Mucosa of descending colon (tissue), 3 donors: ENCODE data around the gene MCF2L. TPM values are rescaled to one million over a fixed set of nuclear protein-coding genes. Genes with fewer than 3 reads are reported as not detected.

Source experiments
- ATAC-seq: fragments of 200-7000 bp; cut with Tn5 transposase; one replicate; pipeline ENCODE4 v1.9.1; 2020; ENCODE audit warnings: mild to moderate bottlenecking, moderate library complexity
- DNase-seq, 3 donors: peaks; one replicate each; pipeline ENCODE4 v3.0.0-alpha.2; 2020
- H3K36me3 ChIP-seq: fragments of 200-600 bp; one replicate; pipeline ENCODE4 v1.8.0; 2021; ENCODE audit warnings: low read depth, mild to moderate bottlenecking
- H3K4me1 ChIP-seq: fragments of 200-600 bp; one replicate; pipeline ENCODE4 v1.8.0; 2021; ENCODE audit warnings: low read depth, mild to moderate bottlenecking
- H3K4me3 ChIP-seq: fragments of 200-600 bp; one replicate; pipeline ENCODE4 v1.8.0; 2021; ENCODE audit warnings: mild to moderate bottlenecking
- H3K9me3 ChIP-seq: fragments of 200-600 bp; one replicate; pipeline ENCODE4 v1.8.0; 2021; ENCODE audit warnings: mild to moderate bottlenecking
- intact Hi-C, 2 donors: fragments of 100-400 bp; cut with DNase I in 1 of 2; cut with micrococcal nuclease in 1 of 2; formaldehyde crosslinking; loops; one replicate each; pipeline versions ENCODE4 v1.11.0 to v1.11.1; 2022; cut with DNase I, micrococcal nuclease
- total RNA-seq, 3 donors: library from RNA; stranded (reverse); fragmentation: NEBNext Ultra II Directional in 2 of 3; extraction: Animal tissue kit (Norgen Biotek cat#: 25700) in 2 of 3; gene quantifications; one replicate each; pipeline versions ENCODE4 v1.2.1 to v1.2.4, GENCODE V29; 2021 to 2023
- TF ChIP-seq, protein P1 (sequence below): fragments of 200-600 bp; IDR thresholded peaks from one replicate; pipeline ENCODE4 v1.8.0; 2022; ENCODE audit warnings: antibody characterized with exemption, mild to moderate bottlenecking
- donor health status: DM: no; HTN: no; CAD: no; lungs with moderate emphysema.
- donor health status: DM: no; HTN: no; CAD: no.
- donor health status: DM: no; HTN: yes; CAD: no.

MCF2L gene
- total RNA-seq, 3 donors from 2014 or later: 53.9 to 109 (median 95.4) TPM

DNA sequence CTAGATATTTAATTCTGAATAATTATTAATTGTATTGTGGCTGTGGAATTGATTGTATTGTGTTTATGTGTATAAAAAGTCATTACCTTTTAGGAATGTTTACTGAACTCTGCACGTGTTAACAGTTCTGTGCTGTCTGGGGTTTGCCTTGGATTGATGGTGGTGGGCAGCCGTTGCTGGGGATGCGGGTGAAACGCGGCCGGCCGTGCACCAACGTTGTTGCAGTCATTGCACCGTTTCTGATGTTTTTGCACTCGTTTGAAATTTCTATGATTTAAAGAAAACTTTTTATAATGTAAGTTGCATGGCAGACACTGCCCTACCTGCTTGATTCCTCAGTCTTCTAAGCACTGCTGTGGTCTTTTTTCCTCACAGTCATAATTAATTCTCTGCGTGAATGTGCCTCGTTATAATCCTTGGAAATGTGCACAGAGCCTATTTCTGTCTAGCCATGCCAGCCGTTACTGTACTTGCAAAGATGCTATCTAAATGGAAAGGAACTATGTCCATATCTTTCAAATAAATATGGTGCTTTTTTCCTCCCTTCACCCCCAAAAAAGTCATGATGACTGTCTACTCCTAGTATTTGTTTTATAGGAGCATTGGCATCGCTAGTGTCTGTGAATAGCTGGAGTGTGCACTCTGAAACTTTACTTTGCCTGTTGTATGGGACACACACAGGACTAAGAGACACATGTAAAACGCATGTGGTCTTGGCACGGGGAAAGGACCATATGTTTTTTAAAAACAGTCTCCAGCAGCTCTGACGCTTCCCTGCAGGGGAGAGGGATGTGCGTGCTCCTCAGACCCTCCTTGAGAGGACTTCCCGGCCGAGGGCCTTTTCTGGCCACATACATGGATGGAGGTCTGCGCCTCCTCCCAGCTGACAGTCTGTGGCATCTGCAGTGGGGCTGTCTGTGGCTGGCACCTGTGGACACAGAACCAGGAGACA lies 40.7 kb upstream of the MCF2L start:
- H3K4me1 ChIP-seq: peaks cover 18% of the 10 kb centered on the region
- no peak overlapping the region for H3K4me3 ChIP-seq
- no peaks in the 10 kb centered on the region for H3K36me3 ChIP-seq
- H3K9me3 ChIP-seq: no peaks in the 10 kb centered on the region
- DNase-seq: no peak
- TF ChIP-seq, protein P1, sequence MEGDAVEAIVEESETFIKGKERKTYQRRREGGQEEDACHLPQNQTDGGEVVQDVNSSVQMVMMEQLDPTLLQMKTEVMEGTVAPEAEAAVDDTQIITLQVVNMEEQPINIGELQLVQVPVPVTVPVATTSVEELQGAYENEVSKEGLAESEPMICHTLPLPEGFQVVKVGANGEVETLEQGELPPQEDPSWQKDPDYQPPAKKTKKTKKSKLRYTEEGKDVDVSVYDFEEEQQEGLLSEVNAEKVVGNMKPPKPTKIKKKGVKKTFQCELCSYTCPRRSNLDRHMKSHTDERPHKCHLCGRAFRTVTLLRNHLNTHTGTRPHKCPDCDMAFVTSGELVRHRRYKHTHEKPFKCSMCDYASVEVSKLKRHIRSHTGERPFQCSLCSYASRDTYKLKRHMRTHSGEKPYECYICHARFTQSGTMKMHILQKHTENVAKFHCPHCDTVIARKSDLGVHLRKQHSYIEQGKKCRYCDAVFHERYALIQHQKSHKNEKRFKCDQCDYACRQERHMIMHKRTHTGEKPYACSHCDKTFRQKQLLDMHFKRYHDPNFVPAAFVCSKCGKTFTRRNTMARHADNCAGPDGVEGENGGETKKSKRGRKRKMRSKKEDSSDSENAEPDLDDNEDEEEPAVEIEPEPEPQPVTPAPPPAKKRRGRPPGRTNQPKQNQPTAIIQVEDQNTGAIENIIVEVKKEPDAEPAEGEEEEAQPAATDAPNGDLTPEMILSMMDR: no peak
- no peak for ATAC-seq
- intact Hi-C loops: no loop called here

DNA sequence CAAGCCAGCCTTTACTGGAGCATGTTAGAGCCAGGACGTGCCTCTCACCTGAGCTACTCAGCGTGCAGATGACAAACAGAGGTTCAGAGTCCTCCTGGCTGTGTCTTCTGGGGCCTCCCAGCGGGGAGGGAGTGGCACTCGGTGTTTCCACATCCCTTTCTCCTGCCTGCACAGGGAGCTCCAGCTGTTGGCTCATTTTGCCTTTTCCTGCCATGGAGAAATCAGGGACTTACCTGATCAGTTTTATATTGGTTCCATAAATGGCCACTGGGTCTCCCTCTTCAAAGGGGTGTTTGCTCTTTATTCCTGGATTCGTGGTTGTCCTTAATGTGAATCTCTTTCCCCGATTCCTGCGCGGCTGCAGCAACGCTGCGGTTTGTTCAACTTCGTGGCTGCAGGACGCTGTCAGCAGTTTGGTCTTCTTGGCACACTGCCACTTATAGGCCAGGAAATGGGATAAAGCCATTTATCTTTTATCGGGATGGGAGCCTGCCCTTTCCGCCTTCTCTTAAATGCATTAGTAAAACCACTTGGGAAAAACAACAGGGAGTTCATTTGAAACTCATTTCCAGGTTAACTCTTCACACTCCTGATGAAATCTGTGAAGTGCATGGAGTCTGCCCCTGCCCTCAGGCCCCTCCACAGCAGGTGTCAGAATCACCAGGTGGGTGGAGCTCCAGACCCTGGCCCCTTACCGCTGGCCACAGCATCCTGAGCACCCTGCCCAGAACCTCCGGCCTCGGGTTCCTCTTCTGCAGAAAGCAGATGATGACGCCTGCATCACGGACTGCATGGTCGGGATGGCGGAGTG lies 39.8 kb upstream of the MCF2L start:
- TF ChIP-seq, protein P1: no peak
- H3K4me1 ChIP-seq: peaks cover 18% of the 10 kb centered on the region
- H3K9me3 ChIP-seq: no peaks in the 10 kb centered on the region
- H3K36me3 ChIP-seq: no peaks in the 10 kb centered on the region
- no peak overlapping the region for H3K4me3 ChIP-seq
- intact Hi-C loops: no loop called here
- peak; percentile 86 for ATAC-seq
- DNase-seq: peak in 2 of 3 donors; percentile 68 to 72

DNA sequence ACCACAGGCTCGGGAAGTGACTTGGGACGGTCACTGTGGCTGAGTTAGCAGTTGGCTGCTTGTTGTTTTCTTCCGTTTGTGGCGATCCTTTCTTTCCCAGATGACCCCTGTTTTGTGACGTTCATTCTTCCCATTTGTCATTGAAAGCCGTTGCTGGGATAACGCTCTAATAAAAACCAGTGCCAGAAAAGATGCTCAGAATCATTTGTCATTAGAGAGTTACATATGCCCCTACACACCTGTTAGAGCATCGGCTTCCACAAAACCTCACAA lies 39.3 kb upstream of the MCF2L start:
- Histone ChIP-seq H3K4me1 (peaks cover 18% of the 10 kb centered on the region), H3K9me3 (no peaks in the 10 kb centered on the region), H3K4me3 (no peak overlapping the region), H3K36me3 (no peaks in the 10 kb centered on the region)
- intact Hi-C loops: no loop called here
- DNase-seq (no peak), ATAC-seq (no peak)
- TF ChIP-seq, protein P1: no peak

DNA sequence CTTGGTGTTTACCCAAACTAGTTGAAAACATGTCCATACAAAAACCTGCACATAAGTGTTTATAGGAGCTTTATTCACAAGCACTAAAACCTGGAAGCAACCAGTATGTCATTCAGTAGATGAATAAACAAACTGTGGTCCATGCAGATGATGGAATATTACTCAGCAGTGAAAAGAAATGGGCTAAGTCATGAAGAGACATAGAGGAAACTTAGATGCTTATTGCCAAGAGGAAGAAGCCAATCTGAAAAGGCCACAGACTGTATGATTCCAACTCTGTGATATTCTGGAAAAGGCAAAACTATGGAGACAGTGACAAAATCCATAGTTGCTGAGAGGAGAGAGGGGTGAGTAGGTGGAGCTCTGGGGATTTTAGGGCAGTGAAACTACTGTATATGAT lies 38.8 kb upstream of the MCF2L start:
- DNase-seq: no peak
- intact Hi-C loops: no loop called here
- no peak for ATAC-seq
- Histone ChIP-seq H3K36me3 (no peaks in the 10 kb centered on the region), H3K9me3 (no peaks in the 10 kb centered on the region), H3K4me1 (peaks cover 18% of the 10 kb centered on the region), H3K4me3 (no peak overlapping the region)
- TF ChIP-seq, protein P1: no peak

DNA sequence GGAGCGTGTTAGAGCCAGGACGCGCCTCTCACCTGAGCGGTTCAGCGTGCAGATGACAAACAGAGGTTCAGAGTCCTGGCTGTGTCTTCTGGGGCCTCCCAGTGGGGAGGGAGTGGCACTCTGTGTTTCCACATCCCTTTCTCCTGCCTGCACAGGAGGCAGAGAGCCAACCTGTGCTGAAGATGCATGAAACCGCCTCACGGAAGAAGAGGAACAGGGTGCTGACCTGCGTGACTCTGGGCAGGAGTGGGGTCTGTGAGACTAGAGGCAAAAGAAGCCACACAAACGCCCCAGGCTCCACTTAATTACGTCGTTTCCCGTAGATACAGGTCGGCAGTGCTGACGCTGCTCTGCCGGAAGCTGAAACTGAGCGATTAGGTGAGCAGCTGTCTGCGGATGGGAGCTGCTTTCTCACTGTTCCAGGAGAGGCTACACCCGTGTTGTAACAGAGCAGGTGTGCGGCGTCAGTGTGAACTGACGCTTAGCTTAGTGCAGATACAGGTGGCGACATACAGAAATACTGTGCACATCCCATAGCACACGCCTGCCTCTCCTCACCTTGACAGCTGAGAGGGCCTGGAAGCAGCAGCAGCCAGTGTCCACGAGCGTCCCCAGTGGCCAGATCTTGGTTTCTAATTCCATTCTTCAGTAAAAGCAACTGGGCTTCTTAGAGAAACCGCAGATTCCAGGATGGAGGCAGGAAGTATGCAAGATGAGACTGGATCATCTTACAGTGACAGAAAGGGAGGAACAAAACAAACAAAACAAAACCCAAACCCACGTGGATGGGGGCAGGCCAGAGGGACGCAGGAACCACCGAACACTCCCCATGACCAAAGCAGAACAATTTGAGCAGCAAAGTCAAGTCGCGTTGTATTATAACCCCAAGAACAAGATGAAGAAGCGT lies 37.7 kb upstream of the MCF2L start:
- ATAC-seq: peak; percentile 83
- no peaks in the 10 kb centered on the region for H3K9me3 ChIP-seq

More for the DNA sequence above, 37.7 kb upstream of the MCF2L start:
- H3K4me1 ChIP-seq: peaks cover 18% of the 10 kb centered on the region
- intact Hi-C loops: no loop called here
- TF ChIP-seq, protein P1: peak; percentile 19
- H3K36me3 ChIP-seq: no peaks in the 10 kb centered on the region
- DNase-seq: peak in 2 of 3 donors; percentile 63 to 76
- H3K4me3 ChIP-seq: no peak overlapping the region
